Measurements from ENCODE around the gene NR1H3.

NR1H3 gene

GRCh38 chr11:47270331-47271271 is 12.8 kb downstream of the NR1H3 start:
- no peak for FAIRE-seq

- no peak for FAIRE-seq
Observed at GRCh38 chr11:47271328-47271727, 13.5 kb downstream of the NR1H3 start.

GRCh38 chr11:47271961-47272661 is 14.3 kb downstream of the NR1H3 start:
- no peak for FAIRE-seq

- no peak for FAIRE-seq
Observed at GRCh38 chr11:47272706-47273105, 14.9 kb downstream of the NR1H3 start.

- no peak for FAIRE-seq
Observed at GRCh38 chr11:47274495-47275235, 16.9 kb downstream of the NR1H3 start.

GRCh38 chr11:47276923-47277322 is 19.1 kb downstream of the NR1H3 start:
- no peak for FAIRE-seq

- FAIRE-seq: no peak
Observed at GRCh38 chr11:47278058-47278457, 20.3 kb downstream of the NR1H3 start.

GRCh38 chr11:47278769-47279168 is 21.0 kb downstream of the NR1H3 start:
- FAIRE-seq: no peak

- no peak for FAIRE-seq
Observed at GRCh38 chr11:47280099-47280498, 22.3 kb downstream of the NR1H3 start.

- FAIRE-seq: no peak
Observed at GRCh38 chr11:47280860-47281259, 23.1 kb downstream of the NR1H3 start.

GRCh38 chr11:47282462-47282861 is 24.7 kb downstream of the NR1H3 start:
- no peak for FAIRE-seq

GRCh38 chr11:47284151-47284550 is 26.4 kb downstream of the NR1H3 start:
- FAIRE-seq: no peak

GRCh38 chr11:47285969-47286770 is 28.4 kb downstream of the NR1H3 start:
- FAIRE-seq: no peak

GRCh38 chr11:47288066-47288465 is 30.3 kb downstream of the NR1H3 start:
- FAIRE-seq: no peak

GRCh38 chr11:47289856-47290255 is 32.1 kb downstream of the NR1H3 start:
- FAIRE-seq: no peak

- FAIRE-seq: no peak
Observed at GRCh38 chr11:47295385-47295784, 37.6 kb downstream of the NR1H3 start.

- no peak for FAIRE-seq
Observed at GRCh38 chr11:47296045-47296444, 38.2 kb downstream of the NR1H3 start.

- FAIRE-seq: no peak
Observed at GRCh38 chr11:47299078-47299477, 41.3 kb downstream of the NR1H3 start.

- no peak for FAIRE-seq
Observed at GRCh38 chr11:47302853-47303252, 45.1 kb downstream of the NR1H3 start.

GRCh38 chr11:47305734-47306483 is 48.1 kb downstream of the NR1H3 start:
- no peak for FAIRE-seq

GRCh38 chr11:47306484-47306844 is 48.7 kb downstream of the NR1H3 start:
- FAIRE-seq: no peak

Data from islet of Langerhans (tissue), 1 donor.